ENCODE data around the gene SRGN.

DNA sequence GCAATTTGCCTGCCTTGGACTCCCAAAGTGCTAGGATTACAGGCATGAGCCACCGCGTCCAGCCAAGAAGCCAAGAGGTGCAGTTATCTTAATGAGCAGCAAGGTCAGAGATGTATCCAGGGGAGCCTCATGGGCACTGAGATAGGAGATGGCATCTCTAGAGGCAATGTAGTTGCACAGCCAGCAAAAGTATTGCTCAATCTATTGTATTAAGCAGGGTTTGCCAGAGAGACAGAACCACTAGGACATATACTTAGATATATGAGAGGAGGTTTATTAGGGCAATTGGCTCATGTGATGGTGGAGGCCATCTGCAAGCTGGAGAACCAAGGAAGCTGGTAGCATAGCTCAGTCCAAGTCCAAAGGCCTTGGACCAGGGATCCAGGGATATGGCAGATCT, 19.8 kb downstream of the SRGN start:
- no peak for TF ChIP-seq TAF1 (IDR thresholded peaks at IDR 0.05; ENCODE audit: low read depth)
- TF ChIP-seq RAD21 (IDR thresholded peaks at IDR 0.05; ENCODE audit: low read depth): no peak
- TF ChIP-seq, protein P1, sequence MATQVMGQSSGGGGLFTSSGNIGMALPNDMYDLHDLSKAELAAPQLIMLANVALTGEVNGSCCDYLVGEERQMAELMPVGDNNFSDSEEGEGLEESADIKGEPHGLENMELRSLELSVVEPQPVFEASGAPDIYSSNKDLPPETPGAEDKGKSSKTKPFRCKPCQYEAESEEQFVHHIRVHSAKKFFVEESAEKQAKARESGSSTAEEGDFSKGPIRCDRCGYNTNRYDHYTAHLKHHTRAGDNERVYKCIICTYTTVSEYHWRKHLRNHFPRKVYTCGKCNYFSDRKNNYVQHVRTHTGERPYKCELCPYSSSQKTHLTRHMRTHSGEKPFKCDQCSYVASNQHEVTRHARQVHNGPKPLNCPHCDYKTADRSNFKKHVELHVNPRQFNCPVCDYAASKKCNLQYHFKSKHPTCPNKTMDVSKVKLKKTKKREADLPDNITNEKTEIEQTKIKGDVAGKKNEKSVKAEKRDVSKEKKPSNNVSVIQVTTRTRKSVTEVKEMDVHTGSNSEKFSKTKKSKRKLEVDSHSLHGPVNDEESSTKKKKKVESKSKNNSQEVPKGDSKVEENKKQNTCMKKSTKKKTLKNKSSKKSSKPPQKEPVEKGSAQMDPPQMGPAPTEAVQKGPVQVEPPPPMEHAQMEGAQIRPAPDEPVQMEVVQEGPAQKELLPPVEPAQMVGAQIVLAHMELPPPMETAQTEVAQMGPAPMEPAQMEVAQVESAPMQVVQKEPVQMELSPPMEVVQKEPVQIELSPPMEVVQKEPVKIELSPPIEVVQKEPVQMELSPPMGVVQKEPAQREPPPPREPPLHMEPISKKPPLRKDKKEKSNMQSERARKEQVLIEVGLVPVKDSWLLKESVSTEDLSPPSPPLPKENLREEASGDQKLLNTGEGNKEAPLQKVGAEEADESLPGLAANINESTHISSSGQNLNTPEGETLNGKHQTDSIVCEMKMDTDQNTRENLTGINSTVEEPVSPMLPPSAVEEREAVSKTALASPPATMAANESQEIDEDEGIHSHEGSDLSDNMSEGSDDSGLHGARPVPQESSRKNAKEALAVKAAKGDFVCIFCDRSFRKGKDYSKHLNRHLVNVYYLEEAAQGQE (IDR thresholded peaks at IDR 0.05; ENCODE audit: low read depth): no peak
- TF ChIP-seq TCF12 (IDR thresholded peaks at IDR 0.05; ENCODE audit: low read depth): no peak
- no peak for TF ChIP-seq NFIC (IDR thresholded peaks at IDR 0.05)
- no peak for TF ChIP-seq EP300 (IDR thresholded peaks at IDR 0.05; ENCODE audit: borderline replicate concordance)
- TF ChIP-seq EGR1 (IDR thresholded peaks at IDR 0.05): no peak
- TF ChIP-seq ZBTB7A (IDR thresholded peaks at IDR 0.05; ENCODE audit: low read depth): no peak
- TF ChIP-seq YY1 (IDR thresholded peaks at IDR 0.05; ENCODE audit: low read depth): no peak
